Uterus (tissue), 2 donors: Measurements from ENCODE around the gene PSG2.
"Not testable (repeated sequence)": the region's sequence is repeated elsewhere in the genome, so short reads cannot be mapped to it uniquely, and the experiment has no call there.

Experiments
- CTCF ChIP-seq, 4 experiments: fragments of 200-600 bp in 2 of 4; fragments of 450-650 bp in 2 of 4; sonication (generic) in 2 of 4; IDR thresholded peaks; one replicate each; pipeline ENCODE4 v1.5.1; 2016 to 2019; ENCODE audit warnings: antibody characterized with exemption in 4 of 4, mild to moderate bottlenecking in 2 of 4, moderate library complexity in 1 of 4
- POLR2A ChIP-seq, 2 donors: fragments of 450-650 bp; IDR thresholded peaks; one replicate each; pipeline ENCODE4 v1.6.1; 2016; ENCODE audit warnings: antibody characterized with exemption in 2 of 2, mild to moderate bottlenecking in 1 of 2, moderate library complexity in 1 of 2

DNA sequence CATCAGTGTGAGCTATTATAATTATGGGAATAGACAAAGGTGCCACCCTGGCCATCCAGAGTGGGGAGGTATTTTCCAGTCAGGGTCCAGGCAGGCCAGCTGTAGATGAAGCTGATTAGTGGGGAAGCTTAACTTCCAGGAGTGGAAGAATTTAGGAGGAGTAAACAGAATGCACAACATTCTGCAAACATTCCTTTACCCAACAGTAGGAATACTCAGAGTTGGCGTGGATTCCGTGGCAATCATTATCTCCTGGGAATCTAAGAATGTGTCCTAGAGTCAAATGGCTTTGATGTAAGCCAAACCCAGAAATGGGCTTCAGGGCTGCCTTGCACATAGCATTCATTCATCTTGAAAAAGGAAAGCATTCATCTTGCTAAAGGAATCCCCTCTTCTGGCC, 23.0 kb downstream of the PSG2 start:
- TF ChIP-seq CTCF, POLR2A (IDR thresholded peaks at IDR 0.05): not testable (repeated sequence)
